ENCODE measurements around the gene SLC27A1.
"Not testable (repeated sequence)": the region's sequence is repeated elsewhere in the genome, so short reads cannot be mapped to it uniquely, and the experiment has no call there.

Gene SLC27A1

DNA sequence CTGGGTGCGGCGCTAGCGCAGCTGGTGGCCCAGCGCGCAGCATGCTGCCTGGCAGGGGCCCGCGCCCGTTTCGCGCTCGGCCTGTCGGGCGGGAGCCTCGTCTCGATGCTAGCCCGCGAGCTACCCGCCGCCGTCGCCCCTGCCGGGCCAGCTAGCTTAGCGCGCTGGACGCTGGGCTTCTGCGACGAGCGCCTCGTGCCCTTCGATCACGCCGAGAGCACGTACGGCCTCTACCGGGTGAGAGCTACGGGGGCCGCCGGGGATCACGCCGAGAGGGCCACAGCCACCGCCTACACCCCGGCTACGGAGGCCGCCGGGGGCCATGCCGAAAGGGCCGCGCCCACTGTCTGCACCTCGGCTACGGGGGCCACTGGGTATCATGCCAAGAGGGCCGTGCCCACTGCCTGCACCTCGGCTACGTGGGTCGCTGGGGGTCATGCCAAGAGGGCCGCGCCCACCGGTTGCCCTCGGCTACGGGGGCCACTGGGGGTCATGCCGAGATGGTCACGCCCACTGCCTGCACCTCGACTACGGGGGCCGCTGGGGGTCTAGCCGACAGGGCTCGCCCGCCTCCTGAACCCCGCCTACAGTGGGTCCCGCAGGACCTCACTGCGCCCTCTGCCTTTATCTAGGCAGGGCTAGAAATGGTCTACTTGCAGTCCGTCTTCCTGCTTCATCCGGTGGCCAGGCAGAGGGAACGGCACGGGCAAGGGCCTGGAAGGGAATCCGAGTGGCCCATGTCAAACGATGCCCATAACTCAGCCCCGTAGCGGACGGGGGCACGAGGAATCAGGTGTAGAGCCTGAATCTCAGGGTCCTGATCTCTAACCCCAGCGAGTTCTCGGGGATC lies 41.6 kb downstream of the SLC27A1 start:
- peak; percentile 90 for DNase-seq

DNA sequence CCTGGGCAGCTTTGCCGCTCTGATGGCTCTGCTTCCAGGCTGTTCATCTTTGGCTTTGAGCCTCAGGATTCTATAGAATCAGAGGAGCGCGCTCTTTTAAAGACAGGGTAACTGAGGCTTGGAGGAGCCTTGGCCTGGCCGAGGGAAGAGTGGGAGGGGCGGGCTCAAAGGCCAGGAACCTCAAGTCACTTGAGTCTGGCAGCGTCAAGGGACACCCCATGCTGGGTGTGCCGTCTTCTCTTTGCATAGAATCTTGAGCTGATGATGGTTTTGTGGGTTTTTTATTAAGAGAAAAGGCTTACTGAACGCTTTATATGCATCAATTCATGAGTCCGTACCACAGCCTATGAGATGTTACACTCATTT lies 42.2 kb downstream of the SLC27A1 start:
- DNase-seq, result no peak

DNA sequence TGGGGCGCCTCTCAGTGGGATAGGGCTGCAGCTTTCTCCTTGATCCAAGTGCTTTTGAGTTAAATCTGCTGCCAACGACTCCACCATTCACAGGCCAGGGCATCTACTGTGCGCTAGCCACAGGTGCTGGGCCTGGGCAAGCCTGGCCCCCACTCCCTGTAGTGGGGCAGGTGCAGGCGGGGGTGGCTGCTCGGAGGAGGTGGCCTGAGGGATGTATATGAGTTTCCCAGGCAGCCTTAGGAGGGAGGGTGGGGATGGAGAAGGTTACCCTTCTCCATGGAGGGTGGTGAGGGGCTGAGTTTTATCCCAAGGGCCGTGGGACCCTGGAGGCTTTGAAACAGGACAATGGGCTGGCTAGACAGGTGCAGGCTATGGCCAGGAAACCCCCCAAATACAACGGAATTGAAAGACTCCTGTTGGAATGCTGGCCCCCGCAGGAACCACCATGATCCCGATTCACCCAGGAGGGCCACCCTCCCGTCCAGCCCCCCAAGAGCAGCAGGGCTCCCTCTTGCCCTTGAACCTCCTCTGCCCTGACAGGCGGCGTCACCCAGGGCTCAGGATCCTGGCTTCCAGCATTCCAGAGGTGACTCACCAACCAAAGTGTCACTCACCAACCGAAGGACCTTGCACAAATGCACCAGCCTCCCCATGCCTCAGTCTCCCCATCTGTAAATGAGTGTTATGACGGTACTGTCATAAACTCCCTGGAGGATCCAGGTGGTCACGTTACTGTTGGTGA lies 45.3 kb downstream of the SLC27A1 start:
- DNase-seq, result no peak

DNA sequence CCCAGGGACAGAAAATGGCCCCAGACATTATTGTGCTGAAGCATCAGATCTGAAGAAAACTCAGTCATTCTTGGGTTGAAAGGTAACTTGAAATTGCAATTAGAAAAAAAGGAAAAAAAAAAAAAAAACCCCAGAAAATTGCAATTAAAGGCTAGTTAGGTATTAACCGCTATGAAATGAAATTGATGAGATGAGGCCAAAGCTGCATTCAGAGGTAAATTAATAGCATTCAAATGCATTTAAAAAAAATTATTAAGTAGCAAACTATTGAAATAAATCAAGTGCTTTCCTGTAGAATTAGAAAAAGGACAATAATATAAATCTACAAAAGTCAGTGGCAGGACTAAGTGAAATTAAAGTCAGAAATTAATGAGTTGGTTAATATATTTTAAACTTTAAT lies 47.6 kb downstream of the SLC27A1 start:
- no peak for DNase-seq

DNA sequence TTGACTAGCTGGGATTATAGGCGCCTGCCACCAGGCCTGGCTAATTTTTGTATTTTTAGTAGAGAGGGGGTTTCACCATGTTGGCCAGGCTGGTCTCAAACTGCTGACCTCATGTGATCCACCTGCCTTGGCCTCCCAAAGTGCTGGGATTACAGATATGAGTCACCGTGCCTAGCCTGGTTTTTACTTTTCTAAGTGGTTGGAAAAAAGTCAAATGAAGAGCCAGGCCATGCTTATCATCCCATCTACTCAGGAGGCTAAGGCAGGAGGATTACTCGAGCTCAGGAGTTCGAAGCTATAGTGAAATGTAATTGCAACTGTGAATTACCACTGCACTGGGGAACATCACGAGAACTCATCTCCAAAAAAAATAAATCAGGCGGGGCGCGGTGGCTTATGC lies 48.3 kb downstream of the SLC27A1 start:
- not testable (repeated sequence) for DNase-seq

DNA sequence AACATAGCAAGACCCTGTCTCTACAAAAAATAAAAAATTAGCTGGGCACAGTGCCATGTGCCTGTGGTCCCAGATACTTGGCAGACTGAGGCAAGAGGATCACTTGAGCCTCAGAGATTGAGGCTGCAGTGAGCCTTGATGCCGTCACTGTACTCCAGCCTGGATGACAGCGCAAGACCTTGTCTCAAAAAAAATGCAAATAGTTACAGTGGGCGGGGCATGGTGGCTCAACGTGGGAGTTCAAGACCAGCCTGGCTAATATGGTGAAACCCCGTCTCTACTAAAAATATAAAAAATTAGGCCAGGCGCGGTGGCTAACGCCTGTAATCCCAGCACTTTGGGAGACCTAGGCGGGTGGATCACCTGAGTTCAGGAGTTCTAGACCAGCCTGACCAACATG lies 49.6 kb downstream of the SLC27A1 start:
- DNase-seq, result no peak

DNA sequence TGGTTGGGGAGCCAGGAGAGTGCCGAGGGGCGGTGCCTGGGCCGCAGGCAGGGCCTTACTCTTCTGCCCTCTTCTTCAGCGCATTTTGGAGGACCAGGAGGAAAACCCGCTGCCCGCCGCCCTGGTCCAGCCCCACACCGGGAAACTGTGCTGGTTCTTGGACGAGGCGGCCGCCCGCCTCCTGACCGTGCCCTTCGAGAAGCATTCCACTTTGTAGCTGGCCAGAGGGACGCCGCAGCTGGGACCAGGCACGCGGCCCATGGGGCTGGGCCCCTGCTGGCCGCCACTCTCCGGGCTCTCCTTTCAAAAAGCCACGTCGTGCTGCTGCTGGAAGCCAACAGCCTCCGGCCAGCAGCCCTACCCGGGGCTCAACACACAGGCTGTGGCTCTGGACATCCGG lies 50.5 kb downstream of the SLC27A1 start:
- DNase-seq, result no peak

DNA sequence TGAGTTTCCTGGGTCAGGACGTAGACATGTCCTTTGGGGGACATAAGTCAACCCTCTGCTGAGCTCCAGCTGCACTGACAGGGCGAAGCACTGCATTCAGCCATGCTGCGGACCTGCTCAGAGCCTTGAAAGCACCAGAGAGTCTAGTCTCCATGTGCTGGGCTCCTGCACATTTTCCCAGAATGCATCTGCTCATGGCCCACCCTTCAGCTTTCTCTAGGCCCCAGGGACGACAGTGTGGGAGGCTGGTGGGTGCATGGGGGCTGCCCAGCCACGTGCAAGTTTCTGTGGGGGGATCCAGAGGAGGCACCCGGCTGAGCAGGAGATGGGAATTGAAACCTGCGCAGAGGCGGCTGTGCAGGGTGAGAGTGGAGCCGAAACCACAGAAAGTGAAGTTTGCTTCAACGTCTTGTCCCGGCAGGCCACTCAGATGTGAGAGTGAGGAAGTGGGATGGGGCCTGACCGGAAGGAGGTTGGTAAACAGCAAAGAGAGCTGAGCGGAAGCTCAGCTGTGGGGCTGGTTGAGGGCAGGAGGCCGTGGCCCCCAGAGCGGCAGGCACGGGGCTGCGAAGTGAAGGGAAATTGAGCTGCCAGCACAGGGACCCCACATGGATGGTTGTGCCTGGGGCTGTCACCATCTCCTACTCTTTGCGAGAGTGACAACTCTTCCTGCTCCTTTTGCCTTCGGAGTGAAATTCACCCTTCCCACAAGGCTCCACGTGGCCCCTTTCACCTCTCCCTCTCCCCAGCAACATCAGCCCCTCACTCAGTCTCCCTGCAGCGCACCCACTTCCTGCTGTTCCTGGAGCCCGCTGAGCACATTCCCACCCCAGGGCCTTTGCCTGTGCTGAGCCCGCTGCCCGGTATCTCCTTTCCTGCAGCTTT lies 52.9 kb downstream of the SLC27A1 start:
- no peak for DNase-seq

DNA sequence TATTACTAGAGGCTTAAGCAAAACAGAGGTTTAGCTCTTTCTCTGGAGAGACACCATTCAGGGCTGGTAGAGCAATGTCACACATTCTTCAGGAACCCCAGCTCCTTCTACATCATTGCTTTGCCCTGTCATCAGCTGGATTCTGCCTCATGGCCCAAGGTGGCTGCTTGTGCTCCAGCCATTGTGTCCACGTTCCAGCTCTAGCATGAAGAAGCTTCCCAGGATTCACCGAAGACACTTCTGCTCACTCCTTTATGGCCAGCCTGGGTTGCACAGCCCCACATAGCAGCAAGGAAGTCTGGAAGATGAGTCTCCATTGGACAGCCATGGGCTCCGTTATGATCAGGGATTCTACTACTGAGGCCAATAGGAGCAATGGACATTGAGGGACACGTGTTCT lies 54.3 kb downstream of the SLC27A1 start:
- no peak for DNase-seq

DNA sequence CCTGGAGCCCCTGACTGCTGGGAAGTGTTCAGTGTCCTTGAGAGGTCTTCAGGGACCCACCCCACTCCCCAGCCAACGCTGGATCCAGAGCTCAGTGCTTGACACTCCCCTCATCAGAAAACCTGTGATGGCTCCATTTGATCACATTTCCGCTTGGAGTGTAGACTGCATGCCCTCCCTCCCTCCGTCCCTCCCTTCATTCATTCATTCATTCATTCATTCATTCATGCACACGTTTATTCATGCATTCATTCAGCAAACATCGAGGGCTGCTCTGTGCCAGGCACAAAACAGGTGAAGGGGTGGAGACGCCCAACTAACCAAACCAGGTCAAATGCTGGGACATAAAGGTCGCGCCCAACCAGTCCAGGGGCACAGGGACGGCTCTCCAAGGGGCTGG lies 54.8 kb downstream of the SLC27A1 start:
- no peak for DNase-seq

DNA sequence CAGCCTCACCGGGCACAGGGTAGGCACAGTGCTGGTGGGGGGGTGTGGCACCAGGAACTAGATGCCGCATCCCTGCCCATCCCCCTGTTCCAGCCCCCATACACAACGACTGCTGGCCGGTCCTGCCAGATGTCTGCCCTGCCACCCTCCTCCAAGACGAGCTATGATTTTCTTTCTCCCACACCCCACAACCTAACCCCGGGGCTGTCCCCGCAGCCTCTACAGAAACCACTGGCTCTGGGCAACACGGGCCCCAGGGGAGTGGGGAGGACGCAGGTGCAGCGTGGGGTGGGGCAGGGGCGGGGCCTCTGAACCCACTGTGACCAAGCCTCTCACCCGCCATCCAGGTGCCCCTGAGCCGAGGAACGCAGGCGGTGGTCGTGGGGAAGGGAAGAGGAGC lies 56.6 kb downstream of the SLC27A1 start:
- DNase-seq, result no peak

DNA sequence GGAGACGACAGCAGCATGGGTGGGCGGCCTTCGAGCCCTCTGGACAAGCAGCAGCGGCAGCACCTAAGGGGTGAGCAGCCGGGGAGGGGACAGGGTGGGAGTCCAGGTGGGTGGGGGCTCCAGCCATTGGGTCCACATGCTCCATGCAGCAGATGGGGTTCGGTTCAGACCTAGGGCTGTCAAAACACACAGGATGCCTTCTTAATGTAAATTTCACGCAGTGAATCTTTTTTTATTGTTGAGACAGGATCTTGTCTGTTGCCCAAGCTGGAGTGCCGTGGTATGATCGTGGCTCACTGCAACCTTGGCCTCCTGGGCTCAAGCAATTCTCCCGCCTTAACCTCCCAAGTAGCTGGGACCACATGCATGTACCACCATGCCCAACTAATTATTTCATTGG lies 57.0 kb downstream of the SLC27A1 start:
- no peak for DNase-seq

DNA sequence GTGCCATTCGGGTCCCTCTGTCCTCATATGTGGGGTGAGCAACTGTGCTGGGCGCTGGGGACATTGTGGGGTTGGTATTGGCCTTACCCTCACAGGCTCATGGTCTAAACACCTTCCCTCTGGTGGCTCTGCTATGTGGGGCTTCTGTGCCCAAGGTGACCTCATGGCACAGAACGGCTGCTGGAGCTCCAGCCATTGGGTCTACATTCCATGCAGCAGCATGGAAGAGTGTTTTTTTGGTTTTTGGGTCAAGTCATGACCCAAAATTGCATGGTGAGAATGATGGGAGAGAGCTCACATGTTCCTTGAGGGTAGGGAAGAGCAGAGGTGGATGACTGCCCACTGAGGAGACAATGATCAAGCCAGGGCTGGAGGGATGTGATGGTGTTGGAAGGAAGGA lies 58.3 kb downstream of the SLC27A1 start:
- no peak for DNase-seq

DNA sequence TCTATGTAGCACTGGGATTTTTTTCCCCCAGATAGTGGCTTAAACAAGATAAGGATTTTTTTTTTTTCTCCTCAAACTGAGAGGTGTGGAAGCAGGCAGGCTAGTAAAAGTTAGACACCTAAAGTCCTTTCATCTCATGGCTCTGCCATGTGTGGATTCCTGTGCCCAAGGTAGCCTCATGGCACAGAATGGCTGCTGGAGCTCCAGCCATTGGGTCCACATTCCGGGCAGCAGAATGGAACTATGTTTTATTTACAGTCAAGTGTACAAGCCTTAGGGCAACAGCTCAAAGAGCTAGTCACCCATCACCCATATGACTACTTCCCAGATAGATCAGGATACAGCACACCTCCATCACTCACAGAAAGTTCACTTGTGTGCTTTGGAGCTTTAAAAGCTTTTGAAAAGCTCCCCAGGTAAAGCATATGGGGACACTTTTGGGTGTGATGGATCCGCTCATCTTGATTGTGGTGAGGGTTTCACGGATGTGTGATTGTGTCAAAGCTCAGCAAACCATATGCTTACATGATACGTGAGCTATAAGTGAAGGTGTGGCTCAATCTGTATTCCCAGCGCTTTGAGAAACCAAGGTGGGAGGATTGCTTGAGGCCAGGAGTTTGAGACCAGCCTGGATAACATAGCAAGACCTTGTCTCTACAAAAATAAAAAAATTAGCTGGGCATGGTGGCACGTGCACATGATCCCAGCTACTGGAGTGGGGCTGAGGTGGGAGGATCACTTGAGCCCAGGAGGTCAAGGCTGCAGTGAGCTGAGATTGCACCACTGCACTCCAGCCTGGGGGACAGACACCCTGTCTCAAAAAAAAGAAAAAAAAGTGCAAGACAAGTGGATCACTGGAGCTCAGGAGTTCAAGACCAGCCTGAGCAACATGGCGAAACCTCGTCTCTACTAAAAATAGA lies 59.2 kb downstream of the SLC27A1 start:
- DNase-seq, result no peak

DNA sequence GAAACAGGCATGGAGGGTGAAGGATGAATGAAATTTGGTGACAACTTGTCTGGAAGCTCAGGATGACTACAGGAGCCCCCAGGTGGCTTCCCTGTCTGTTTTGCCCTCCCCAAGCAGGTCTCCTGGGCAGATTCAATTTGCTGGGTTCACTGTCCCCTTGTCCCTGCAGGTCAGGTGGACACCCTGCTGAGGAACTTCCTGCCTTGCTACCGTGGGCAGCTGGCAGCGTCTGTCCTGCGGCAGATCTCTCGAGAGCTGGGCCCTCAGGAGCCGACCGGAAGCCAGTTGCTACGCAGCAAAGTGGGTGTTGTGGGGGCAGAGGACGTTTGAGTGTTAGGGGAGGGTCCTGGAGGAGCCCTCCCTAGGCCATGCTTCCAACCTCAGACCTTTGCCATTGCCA lies 60.3 kb downstream of the SLC27A1 start:
- no peak for DNase-seq

DNA sequence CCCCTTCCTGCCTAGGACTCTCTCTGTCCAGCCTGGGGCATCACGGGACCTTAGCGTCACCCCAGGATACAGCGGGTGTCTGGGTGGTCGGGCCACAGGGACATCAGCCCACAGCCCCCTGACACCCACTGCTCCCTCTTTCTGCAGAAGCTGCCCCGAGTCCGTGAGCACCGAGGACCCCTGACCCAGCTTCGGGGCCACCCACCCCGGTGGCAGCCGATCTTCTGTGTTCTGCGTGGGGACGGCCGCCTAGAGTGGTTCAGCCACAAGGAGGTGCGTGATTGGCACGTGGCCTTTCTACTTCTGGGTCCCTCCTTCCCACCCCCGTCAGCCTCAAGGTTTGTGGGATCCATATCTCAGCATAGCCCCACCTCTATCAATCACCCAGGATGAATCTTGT lies 61.8 kb downstream of the SLC27A1 start:
- DNase-seq, result no peak

DNA sequence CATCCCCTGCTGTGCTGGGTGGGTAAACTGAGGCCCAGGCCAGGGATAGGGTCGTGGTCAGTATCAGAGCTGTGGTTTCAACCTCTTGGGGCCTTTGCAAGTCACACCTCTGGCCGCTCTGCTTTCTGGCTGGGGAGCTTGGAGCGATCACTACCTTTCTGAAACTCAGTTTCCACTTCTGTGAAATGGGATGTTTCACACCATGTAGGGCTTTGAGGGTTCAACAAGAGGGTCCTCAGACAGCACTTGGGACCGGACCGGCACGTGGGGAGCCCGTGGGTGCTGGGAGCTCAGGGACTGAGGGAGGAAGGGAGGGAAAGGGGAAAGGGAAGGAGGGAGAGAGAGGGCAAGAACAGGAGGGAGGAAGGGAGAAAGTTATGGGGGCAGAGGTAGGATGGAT lies 62.2 kb downstream of the SLC27A1 start:
- DNase-seq, result no peak

DNA sequence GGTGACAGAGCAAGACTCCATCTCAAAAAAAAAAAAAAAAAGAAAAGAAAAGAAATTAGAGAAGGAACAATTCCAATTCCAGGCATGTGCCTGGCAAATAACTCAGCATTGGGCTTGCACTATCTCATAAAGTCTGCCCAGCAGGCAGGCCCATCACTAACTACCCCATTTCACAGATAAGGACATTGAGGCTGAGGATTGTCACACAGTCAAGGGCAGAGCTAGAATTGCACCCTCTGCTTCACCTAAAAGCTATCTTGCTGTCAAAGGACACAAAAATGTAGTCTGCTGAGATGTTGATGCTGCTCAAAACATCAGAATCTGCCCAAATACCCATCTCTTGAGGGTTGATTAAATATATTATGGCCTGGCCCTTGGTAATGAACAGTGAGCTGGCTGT lies 64.4 kb downstream of the SLC27A1 start:
- no peak for DNase-seq

DNA sequence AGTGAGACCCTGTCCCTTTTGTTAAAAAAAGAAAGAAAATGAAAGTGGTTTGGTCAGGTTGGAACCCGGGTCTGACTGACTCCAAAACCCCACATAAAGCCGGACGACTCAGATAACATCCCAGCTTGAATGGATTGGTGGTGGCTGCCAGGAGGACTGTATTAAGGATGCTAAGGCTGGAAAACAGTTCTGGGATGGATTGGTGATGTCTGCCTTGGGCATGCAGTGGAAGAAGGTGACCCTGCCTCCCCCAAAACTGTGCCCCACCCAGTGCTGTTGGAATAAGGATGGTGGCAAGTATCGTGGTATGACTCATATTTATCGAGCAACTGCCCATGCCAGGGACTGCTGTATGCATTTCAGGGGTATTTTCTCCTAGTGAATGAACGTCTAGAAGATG lies 66.6 kb downstream of the SLC27A1 start:
- DNase-seq, result no peak

DNA sequence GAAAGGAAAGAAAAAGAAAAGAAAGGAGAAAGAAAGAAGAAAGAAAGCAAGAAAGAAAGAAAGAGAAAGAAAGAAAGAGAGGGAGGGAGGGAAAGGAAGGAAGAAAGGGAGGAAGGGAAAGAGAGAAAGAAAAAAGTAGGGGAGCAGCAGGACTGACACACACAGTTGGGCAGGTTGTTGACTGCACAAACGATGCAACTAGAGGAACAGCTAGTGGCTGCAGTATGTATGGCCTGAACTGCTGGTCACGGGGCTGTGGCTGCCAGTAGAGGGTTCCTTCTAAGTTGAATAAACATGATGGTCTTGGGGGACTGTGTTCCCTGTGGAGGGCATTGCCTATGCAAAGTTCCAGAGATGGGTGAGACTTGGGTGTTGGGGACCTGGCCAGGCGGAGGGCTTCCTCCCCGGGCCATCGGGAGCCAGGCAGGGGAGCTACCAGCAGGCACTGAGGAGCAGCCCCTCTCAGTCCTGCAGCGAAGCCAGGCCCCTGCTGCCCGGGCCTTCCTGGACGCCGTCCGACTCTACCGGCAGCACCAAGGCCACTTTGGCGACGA lies 68.4 kb downstream of the SLC27A1 start:
- DNase-seq, result no peak

DNA sequence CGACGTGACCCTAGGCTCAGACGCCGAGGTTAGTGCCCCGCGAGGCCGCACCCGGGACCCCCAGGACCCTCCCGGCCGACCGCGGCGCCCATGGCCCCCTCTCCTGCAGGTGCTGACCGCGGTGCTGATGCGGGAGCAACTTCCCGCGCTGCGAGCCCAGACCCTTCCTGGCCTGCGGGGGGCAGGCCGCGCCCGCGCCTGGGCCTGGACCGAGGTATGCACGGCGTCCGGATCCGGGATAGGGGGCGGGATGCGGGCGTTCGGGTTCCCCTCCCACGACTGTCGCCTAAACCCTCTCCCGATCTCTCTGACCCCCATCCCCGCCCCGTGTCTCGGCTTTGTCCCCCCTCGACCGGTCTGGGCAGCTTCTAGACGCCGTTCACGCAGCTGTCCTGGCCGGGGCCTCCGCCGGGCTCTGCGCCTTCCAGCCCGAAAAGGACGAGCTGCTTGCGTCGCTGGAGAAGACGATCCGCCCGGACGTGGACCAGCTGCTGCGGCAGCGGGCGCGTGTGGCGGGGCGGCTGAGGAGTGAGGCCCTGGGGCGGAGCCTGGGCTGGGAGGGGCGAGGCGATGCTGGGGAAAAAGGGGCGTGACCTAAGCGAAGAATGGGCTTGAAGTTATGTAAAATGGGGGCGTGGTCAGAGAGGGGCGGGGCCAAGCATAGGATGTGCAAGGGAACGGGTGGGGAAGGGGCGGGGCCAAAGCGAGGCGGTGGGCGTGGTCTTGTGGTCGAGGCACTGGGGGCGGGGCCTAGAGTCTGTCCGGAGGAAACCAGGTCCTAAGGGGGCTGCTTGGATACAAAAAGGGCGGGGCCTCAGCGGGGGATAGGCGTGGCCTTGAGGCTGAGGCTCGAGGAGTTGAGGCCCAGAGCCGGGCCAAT lies 69.2 kb downstream of the SLC27A1 start:
- peak; percentile 88 for DNase-seq

All from right forelimb (tissue), 1 donor.